ENCODE measurements around the gene BIVM.

The BIVM gene

DNA sequence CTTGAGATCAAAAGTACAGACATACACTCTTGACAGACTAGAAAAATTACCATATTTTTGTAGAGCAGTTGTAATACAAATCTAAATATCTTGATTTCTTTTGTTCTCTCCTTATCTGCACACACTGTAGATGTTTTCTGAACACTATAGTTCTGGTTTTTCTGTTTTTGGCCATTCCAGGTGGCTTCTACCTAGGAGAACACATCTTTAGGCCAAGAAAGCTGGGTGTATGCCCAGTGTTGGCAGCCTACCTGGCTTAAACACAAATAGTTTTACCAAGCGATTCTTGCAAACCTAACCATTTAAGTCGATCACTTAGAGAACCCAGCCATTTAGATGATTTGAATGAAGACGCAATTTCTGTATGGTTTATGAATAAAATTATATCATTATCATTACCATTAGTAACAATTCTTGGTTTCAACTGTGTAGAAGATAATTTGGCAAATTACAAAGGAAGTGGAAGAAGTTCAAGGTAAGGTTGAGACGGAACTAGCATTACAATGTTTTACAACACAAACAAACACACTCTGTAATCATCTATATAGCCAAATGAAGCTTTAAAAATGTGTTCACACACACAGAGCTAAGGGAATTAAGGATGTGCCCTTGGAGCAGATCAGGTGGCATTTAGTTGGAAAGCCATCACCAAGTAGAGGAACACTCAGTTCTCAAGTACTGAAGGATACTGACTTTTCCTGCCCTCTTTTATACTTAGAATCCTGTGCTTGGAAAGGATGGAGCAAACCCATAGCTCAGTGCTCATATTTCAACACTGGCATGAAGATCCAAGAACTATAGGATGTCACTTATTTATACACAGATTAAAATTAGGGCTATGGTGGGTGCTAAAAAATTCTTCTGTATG, 83.1 kb downstream of the BIVM start:
- no peak for DNase-seq

Data from fibroblast of skin of back (primary cell).